Activated CD8-positive, alpha-beta memory T cell treated with anti-CD3 and anti-CD28 coated beads, Interleukin-2, amount 50 U/mL, for 24 hours (primary cell): Measurements from ENCODE around the gene UTP14A.

Experiments
- DNase-seq: peaks from one replicate; pipeline ENCODE4 v3.0.0-alpha.2; 2020; ENCODE audit errors: extremely low read depth

Gene UTP14A

DNA sequence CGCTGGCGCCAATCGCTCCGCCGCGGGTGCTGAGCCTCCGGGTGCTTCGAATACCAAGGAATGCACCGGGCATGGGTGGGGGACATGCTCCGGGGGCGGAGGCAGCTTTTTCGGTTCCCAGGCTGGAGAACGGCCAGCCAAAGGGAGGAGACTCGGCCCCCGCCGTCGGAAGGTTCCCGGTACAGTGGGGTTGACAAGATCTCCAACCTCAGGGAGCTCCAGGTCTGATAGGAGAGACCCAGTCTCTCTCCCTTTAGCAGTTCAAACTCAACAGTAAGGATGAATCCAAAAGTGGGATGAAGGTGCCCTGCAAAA is 47.3 kb downstream of the UTP14A start:
- DNase-seq, result no peak

DNA sequence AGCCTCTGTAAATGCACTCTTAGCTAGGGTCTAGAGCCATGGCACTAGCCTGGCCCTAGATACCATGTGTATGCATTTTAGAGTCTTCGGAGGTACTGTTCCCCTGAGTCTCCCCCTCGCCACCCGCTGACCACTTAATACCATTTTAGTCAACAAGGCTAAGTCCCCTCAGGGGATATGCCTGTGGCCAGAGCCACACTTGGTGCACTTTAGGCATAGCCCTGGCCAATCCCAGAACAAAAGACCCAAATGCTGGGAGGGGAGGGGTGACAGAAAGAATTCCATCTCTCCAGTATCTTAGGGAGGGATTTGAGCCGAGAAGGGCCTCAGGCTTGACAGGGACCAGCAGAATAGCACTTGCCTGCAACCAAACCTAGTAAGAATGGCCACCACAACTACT is 47.9 kb downstream of the UTP14A start:
- DNase-seq, result no peak

DNA sequence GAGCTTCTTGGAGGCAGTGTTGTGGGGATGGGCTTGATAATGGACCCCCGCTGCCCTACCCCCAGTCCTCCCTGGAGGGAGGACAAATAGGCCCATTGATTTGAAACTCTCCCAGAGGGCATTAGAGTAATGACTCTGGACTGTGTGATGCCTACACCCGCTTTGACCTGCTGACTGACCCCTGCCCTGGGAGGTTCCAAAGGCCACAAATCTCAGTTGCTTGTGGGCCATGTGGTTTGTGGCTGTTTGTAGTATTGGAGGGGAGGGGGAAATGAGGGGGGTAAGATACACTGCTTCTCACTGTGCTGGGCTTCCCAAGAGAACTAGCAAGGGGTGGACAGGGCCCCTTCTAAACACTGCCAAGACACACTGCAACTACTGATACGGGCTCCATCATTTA is 48.8 kb downstream of the UTP14A start:
- no peak for DNase-seq

GRCh38 chrX:129955682-129956081 is 49.7 kb downstream of the UTP14A start:
- no peak for DNase-seq

- no peak for DNase-seq
Measured at GRCh38 chrX:129956145-129956544, 50.2 kb downstream of the UTP14A start.

- no peak for DNase-seq
Measured at GRCh38 chrX:129956765-129957164, 50.8 kb downstream of the UTP14A start.

GRCh38 chrX:129957241-129958082 is 51.5 kb downstream of the UTP14A start:
- no peak for DNase-seq

GRCh38 chrX:129958083-129958465 is 52.1 kb downstream of the UTP14A start:
- DNase-seq, result no peak

- DNase-seq, result no peak
Measured at GRCh38 chrX:129958814-129959492, 53.0 kb downstream of the UTP14A start.

DNA sequence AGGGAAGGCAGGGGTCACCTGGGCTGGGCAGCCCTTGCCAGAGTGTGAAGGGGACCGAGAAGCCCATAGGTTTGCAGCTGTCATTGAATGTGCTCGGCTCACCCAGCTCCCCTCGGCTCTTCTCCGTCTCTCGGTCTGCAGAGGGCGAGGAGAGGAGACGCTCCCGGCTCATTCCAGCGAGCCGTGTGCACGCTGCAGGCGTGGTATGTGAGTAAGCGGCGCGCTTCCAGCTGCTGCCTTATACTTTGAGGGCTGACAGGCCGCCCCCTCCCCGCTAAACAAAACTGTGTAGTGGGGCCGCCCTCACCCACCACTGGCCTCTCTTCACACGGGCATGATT is 53.5 kb downstream of the UTP14A start:
- DNase-seq, result no peak

DNA sequence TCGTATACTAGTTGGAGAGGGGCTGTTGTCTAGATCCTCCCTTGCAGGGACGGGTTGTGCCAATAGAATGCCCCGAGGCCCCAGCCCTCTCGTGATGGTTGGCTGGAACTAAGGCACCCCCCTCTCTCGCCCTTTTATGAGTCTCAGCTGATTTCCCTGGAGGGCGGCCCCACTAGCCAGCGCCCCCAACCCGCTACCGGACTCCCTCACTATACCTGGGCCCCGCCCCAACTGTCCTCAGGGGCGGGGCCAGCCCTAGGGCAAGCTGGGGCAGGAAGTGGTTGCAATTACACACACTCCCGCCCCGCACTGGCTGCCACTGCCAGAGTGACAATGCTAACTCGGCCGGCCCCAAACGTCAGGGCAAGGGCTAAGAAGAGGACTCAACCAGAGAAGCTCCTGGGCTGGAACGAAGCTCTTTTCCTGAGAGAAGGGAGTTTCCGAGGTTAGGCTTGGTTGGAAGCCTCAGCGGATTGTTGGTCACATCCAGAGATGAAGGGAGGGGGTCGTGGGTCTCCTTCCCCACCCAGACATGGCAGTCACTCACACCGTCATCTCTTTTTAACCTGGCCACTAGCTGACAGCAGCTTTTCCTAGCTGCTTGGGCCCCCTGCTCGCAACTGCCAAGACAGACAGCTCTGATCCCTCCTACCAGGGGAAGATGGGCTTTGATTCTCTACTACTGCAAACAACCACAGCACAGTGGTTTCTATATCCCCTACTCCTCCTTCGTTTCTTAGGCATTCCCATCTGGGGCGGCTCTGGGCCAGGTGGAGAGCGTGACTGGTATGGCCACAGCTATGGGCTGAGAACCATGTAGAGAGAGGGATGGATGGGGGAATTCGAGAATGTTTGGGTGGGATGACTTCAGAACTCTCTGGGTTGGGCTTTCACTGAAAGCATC is 55.5 kb downstream of the UTP14A start:
- DNase-seq, result peak; percentile 27

- DNase-seq, result no peak
Measured at GRCh38 chrX:129963729-129964128, 57.8 kb downstream of the UTP14A start.

DNA sequence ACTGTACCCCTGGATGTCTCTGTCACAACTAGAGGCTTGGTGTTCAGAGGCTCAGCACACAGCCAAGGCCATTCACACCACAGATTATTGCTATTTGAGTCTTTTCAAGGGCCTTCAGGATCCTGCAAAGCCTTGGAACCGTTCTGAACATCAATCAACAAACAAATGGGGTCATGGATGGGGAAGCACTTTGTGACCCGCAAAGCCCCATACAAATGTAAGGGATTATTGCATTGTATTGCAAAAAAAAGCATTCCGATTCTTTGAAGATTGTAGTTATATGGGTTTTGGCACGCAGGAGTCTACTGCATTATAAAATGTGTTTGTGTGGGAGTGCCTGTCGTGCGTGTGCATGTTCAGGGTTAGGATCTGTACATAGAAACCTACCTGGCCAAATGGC is 59.2 kb downstream of the UTP14A start:
- no peak for DNase-seq

DNA sequence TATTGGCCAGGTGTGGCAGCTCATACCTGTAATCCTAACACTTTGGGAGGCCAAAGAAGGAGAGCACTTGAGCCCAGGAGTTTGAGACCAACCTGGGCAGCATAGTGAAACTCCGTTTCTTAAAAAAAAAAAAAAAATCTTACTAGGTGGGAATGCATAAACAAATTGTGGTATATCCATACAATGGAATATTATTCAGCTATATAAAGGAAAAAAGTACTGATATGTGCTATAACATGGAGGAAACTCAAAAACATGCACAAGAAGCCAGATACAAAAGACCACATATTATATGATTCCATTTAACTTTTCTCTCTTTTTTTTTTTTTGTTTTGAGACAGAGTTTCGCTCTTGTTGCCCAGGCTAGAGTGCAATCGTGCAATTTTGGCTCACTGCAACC is 63.0 kb downstream of the UTP14A start:
- no peak for DNase-seq

GRCh38 chrX:129976441-129976840 is 70.5 kb downstream of the UTP14A start:
- no peak for DNase-seq
